ENCODE results near the gene BCAP29. TPM values are rescaled to one million over a fixed set of nuclear protein-coding genes. Genes with fewer than 3 reads are reported as not detected.
"Not testable (repeated sequence)": the region's sequence is repeated elsewhere in the genome, so short reads cannot be mapped to it uniquely, and the experiment has no call there.

Gene BCAP29
- polyA plus RNA-seq, 1 donor, result 42.0 TPM

DNA sequence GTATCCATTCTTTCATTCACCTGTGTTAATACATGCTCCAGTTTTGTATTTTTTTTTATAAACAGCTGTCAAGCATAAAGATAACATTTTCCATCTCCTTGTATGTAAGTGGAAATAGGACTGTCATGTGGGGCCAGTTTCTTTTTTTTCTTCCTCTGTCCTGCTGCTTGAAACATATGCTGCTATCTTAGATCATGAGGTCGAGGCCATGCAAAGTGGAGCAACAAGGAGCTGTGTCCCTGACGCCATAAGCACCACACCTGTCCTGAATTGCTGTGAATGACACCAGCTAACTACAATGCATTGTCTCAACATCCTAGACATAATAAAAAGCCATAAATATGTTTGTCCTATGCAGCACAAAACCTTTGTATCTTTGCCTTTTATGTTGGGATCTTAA, 42.8 kb downstream of the BCAP29 start:
- no peak for DNase-seq (ENCODE audit: low read depth)

GRCh38 chr7:107627002-107627401, 47.0 kb downstream of the BCAP29 start:
- DNase-seq (ENCODE audit: low read depth), result no peak

DNA sequence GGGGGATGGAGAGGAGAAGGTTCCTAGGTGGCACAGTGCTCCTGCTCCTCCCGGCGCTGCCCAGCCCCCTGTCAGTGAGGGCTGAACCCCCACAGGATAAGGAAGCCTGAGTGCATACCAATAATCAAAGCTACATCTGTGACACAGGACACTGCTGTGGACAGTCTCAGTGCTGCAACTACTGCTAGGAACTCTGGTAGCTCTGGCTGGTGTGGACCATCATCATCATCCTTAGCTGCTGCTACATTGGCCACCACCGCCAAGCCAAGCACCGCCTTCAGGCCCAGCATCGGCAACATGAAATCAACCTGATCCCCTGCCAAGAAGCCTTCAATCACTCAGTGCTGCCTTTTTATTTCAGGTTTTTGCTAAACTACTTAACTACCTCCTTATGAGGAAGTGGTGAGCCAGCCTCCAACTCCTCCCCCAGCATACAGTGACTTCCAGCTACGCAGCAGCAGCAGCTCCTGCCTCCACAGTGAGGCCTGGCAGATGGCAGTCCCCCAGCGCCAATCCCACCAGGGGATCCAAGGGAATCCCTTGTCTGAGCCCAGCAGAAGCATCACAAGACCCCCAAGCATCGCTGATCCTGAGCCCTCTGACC, 48.5 kb downstream of the BCAP29 start:
- DNase-seq (ENCODE audit: low read depth), result no peak

- no peak for DNase-seq (ENCODE audit: low read depth)
These were observed 50.3 kb downstream of the BCAP29 start for GRCh38 chr7:107630342-107630741.

DNA sequence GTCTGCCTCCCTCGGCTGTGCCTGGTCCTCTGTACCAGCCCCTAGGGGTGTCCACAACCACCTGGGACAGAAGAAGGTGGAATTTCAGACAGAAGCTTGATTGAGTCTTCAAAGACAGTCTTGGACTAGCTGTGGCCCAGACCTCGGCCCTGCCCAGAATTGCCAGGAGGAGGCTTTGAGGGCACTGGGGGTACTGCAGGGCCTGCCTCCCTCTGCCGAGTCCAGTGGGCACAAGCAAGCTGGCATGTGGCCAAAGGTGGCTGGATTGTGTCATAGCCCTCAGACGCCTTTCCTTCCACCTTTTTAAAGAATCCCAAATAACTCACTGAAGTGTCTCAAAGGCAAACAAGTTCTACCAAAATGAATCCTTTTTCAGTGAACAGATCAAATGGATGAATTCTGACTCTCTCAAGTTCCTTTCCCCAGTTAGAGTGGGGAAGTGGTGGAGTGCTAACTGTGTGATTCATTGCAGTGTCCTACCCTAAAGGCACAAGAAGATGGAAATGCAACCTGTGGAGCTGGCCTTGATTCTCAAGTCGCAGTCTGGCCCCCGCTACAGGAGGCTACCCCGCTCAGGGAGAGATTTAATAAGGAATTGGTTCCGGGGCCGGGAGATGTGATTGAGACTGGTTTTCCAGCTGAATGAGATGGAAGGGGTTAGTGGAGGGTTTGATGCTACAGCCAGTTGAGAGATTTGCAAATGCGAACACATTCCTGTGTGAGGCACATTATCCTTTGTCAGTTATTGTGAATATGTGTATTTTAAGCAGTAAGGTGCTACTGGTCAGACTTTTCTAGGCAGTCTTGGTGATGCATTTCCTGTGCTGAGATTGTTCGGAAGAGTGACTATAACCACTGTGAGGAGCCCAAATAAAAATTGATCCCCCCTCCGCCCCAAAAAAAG, 51.8 kb downstream of the BCAP29 start:
- DNase-seq (ENCODE audit: low read depth), result no peak

DNA sequence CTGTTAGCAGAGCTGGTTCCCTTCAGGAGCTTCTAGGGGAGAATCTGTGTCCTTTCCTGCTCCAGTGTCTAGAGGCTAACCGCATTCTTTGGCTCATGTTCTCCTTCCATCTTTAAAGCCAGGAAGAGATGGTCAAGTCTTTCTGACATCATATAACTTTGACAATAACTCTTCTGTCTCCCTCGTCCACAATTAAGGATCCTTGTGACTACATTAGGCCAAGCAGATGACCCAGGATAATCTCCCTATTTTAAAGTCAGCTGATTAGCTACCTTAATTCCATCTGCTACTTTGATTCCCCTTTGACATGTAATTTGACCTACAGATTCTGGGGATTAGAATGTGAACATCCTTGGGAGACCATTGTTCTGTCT, 52.4 kb downstream of the BCAP29 start:
- DNase-seq (ENCODE audit: low read depth), result no peak

GRCh38 chr7:107638594-107638993, 58.5 kb downstream of the BCAP29 start:
- DNase-seq (ENCODE audit: low read depth), result no peak

DNA sequence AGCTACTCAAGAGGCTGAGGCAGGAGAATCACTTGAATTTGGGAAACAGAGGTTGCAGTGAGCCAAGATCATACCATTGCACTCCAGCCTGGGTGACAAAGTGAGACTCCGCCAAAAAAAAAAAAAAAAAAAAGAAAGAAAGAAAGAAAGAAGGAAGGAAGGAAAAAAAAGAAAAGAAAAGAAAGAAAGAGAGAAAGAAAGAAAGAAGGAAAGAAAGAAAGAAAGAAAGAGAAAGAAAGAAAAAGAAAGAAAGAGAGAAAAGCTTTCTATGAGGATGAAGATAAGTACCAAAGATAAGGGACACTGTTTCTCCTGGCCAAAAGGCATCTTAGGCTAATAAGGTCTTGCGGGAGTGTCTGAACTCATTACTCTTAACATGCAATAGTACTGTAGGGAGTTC, 59.0 kb downstream of the BCAP29 start:
- DNase-seq (ENCODE audit: low read depth), result not testable (repeated sequence)

- no peak for DNase-seq (ENCODE audit: low read depth)
These were observed 61.6 kb downstream of the BCAP29 start for GRCh38 chr7:107641676-107642075.

DNA sequence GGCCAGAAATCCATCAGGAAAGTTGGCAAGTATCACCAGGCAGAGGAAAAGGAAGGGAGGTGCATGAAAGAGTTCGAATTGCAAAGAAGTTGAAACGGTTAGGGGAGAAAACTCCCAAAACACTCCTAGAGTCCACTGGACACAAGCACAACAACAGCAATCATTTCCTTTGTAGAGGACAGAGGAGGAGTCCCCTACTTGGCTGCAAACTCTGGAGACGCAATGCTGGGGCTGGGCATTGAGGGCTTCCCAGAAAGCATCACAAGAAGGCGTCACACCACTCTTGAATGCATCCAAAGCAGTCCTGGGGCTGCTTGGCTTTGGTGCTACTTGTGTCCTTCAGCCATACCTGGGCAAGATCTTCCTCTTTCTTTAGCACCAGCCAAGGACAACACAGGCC, 62.5 kb downstream of the BCAP29 start:
- DNase-seq (ENCODE audit: low read depth), result no peak

DNA sequence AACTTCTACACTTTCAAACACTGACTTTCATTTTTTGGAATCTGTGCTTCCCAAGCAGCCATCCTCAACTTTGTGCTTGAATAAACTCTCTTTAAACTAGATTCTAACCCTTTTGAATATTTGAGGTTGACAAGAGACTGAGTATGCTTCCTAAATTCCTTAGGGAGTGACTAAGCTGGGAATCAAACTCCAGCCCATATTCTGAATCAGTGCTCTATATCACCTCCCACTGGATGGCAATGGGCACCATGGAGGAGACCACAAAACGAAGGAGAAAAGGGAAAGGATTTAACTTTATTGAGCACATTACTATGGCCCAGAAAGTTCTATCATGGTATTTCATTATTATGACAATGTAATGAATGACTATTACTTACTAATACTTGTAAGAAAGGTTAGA, 63.4 kb downstream of the BCAP29 start:
- no peak for DNase-seq (ENCODE audit: low read depth)

DNA sequence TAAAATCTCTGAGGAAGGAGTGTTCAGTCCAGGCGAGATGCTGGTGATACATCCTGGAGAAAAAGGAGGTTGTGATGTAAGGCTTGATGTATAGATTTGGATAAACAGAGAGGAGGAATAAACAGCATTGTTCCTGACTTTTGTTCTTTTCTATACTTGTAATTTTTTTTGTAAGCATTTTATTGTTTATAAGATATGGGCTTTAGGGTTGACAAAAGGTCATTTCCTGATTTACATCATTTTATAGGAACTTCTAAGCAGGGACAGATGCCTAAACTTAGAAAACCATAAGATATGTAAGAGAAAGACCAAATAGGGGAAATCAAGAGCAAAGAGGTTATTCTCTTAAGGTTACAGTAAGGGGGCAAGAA, 63.9 kb downstream of the BCAP29 start:
- DNase-seq (ENCODE audit: low read depth), result no peak

- no peak for DNase-seq (ENCODE audit: low read depth)
These were observed 64.4 kb downstream of the BCAP29 start for GRCh38 chr7:107644309-107644974.

DNA sequence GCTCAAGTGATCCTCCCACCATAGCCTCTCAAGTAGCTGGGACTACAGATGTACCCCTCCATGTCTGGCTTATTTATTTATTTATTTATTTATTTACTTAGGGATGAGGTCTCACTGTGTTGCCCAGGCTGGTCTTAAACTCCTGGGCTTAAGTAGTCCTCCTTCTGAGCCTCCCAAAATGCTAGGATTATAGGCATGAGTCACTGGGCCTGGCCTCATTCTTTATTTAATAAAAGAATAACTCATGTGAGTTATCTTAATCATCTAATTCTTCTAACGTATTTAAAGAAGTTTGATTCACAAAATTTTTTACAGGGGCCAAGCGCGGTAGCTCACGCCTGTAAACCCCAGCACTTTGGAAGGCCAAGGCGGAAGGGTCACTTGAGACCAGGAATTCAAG, 72.6 kb downstream of the BCAP29 start:
- DNase-seq (ENCODE audit: low read depth), result no peak

- no peak for DNase-seq (ENCODE audit: low read depth)
These were observed 78.4 kb downstream of the BCAP29 start for GRCh38 chr7:107658467-107658866.

GRCh38 chr7:107659666-107660065, 79.6 kb downstream of the BCAP29 start:
- no peak for DNase-seq (ENCODE audit: low read depth)

- no peak for DNase-seq (ENCODE audit: low read depth)
These were observed 80.5 kb downstream of the BCAP29 start, which contains the start of gene SLC26A4 for GRCh38 chr7:107660381-107661080. TSS of gene SLC26A4 (plus strand) at chr7:107660828. CDS start at chr7:107661642, 814 bp downstream.

DNA sequence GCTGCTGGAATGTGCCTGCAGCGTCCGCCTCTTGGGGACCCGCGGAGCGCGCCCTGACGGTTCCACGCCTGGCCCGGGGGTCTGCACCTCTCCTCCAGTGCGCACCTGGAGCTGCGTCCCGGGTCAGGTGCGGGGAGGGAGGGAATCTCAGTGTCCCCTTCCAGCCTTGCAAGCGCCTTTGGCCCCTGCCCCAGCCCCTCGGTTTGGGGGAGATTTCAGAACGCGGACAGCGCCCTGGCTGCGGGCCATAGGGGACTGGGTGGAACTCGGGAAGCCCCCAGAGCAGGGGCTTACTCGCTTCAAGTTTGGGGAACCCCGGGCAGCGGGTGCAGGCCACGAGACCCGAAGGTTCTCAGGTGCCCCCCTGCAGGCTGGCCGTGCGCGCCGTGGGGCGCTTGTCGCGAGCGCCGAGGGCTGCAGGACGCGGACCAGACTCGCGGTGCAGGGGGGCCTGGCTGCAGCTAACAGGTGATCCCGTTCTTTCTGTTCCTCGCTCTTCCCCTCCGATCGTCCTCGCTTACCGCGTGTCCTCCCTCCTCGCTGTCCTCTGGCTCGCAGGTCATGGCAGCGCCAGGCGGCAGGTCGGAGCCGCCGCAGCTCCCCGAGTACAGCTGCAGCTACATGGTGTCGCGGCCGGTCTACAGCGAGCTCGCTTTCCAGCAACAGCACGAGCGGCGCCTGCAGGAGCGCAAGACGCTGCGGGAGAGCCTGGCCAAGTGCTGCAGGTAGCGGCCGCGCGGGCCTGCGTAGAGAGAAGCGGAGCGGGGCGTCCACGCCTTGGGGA, 81.2 kb downstream of the BCAP29 start:
- no peak for DNase-seq (ENCODE audit: low read depth)

DNA sequence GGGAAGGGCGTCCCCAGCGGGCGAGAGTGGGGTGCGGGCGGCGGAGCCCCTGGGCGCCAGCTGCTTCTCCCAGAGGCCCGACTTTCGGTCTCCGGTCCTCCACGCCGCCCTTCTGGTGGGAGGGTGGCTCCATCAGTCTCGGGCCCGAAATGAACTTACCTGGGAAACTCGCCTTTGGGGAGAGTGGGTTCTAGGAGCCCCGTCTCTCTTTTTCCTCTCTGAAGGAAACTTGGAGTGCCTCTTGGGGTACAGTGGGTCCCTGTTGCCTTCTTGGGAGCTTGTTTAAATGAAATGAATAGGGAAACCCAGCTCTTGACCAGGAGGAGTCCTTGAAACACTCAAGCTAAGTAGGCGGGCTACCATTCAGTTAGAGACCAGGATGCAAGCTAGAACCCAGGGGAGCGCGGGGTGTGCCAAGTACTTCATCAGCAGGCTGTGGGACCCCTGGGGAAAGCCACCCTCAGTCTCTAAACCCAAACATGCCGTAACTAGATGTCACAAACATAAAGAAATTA, 81.9 kb downstream of the BCAP29 start:
- DNase-seq (ENCODE audit: low read depth), result no peak

- DNase-seq (ENCODE audit: low read depth), result no peak
These were observed 83.2 kb downstream of the BCAP29 start for GRCh38 chr7:107663196-107663595.

DNA sequence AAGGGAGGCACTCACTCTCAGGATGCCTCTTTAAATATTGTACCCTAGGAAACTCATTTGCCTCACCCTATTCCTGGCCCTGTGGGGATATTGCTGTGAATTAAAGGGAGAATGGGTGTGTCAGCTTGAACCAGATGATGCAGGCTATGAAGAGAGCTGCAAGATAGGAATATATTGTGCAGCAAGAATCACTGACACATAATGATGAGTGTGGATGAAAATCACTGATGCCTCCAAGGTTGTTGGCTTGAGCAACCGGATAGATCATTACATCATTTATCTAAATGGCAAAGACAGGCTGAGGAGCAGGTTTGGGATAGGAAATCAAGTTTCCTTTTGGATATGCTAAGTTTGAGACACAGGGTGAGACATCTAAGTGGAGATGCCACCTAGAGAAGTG, 86.7 kb downstream of the BCAP29 start:
- DNase-seq (ENCODE audit: low read depth), result no peak

All from forelimb muscle (tissue), 1 donor.